HCT116 (cell line): ENCODE measurements around the gene FAF2. TPM values are rescaled to one million over a fixed set of nuclear protein-coding genes. Genes with fewer than 3 reads are reported as not detected.

Experiments used
- ATAC-seq: fragments of 200-7000 bp; cut with Tn5 transposase; 2 replicates; pipeline ENCODE4 v1.9.1; 2020; ENCODE audit warnings: mild to moderate bottlenecking, moderate library complexity
- BruUV-seq: library from RNA; stranded (reverse); fragments of 400-500 nt; replicated peaks from 2 replicates; lab custom pipeline; 2021; lab: Mats Ljungman, UMichigan
- CTCF ChIA-PET: fragments of 300-600 bp; sonication (Branson Sonifier 250); formaldehyde crosslinking; loops from one replicate; lab custom pipeline; 2021; ENCODE audit warnings: antibody characterized with exemption; lab: Charles Lee
- POLR2A ChIA-PET: fragments of 300-600, 350-600 bp; sonication (Branson Sonifier 250); formaldehyde crosslinking; loops from one replicate; lab custom pipeline; 2021; ENCODE audit warnings: antibody characterized with exemption; lab: Charles Lee
- RAD21 ChIA-PET, 2 experiments: fragments of 300-600 bp; sonication (Branson Sonifier 250); formaldehyde crosslinking; loops; one replicate each; lab custom pipeline; 2023; ENCODE audit warnings: low total read pairs in 2 of 2; ENCODE audit not compliant: uncharacterized antibody in 2 of 2, unreplicated experiment in 2 of 2, low non-redundant PET in 1 of 2; lab: Charles Lee
- DNase-seq: peaks from one replicate; pipeline ENCODE4 v3.0.0-alpha.2; 2010; ENCODE audit warnings: low read depth, low spot score
- H2AFZ ChIP-seq: fragments of 200-600 bp; shearing (Covaris generic), sonication (generic); 2 replicates; pipeline ENCODE4 v1.6.1; 2017; ENCODE audit warnings: low read depth, mixed run types, mixed read lengths, antibody characterized with exemption, low read length; ENCODE audit not compliant: poor library complexity, severe bottlenecking
- H3K27ac ChIP-seq: 2 replicates; pipeline ENCODE4 v1.5.1; 2012; ENCODE audit warnings: low read depth, low read length
- H3K27me3 ChIP-seq: fragments of 200-600 bp; sonication (generic); 2 replicates; pipeline ENCODE4 v1.6.1; 2016; ENCODE audit warnings: mixed run types, low read length, mixed read lengths; ENCODE audit not compliant: insufficient read depth
- H3K36me3 ChIP-seq, 2 experiments: fragments of 200-500 bp in 1 of 2; fragments of 200-600 bp in 1 of 2; sonication (Bioruptor generic) in 1 of 2; sonication (generic) in 1 of 2; 2 replicates each; pipeline versions ENCODE4 v1.5.1 to v1.6.1; 2014 to 2016; ENCODE audit warnings: low read length in 2 of 2, inconsistent platforms in 1 of 2, mixed read lengths in 1 of 2, mixed run types in 1 of 2; ENCODE audit not compliant: insufficient read depth in 2 of 2, control insufficient read depth in 1 of 2
- H3K4me1 ChIP-seq, 2 experiments: fragments of 200-600 bp in 1 of 2; sonication (generic) in 1 of 2; 2 replicates each; pipeline versions ENCODE4 v1.5.1 to v1.6.1; 2012 to 2017; ENCODE audit warnings: low read length in 2 of 2, inconsistent platforms in 1 of 2, mild to moderate bottlenecking in 1 of 2, mixed read lengths in 1 of 2, mixed run types in 1 of 2, moderate library complexity in 1 of 2; ENCODE audit not compliant: insufficient read depth in 2 of 2, control insufficient read depth in 1 of 2
- H3K4me2 ChIP-seq: fragments of 200-600 bp; sonication (generic); 2 replicates; pipeline ENCODE4 v1.6.1; 2017; ENCODE audit warnings: mixed run types, low read length, mixed read lengths
- H3K4me3 ChIP-seq, 2 experiments: fragments of 200-600 bp in 1 of 2; sonication (generic) in 1 of 2; replicated peaks in 1 of 2; 2 replicates each; pipeline ENCODE4 v1.5.1; 2011 to 2016; ENCODE audit warnings: low read length in 2 of 2, control low read depth in 1 of 2, low read depth in 1 of 2, mild to moderate bottlenecking in 1 of 2, mixed read lengths in 1 of 2, mixed run types in 1 of 2
- H3K79me2 ChIP-seq: fragments of 200-600 bp; sonication (generic); 2 replicates; pipeline ENCODE4 v1.6.1; 2017; ENCODE audit warnings: mild to moderate bottlenecking, mixed run types, low read length, moderate library complexity, mixed read lengths; ENCODE audit not compliant: insufficient read depth
- H3K9ac ChIP-seq: fragments of 200-600 bp; sonication (generic); 2 replicates; pipeline ENCODE4 v1.6.1; 2016; ENCODE audit warnings: low read length, mixed read lengths
- H3K9me2 ChIP-seq: fragments of 200-600 bp; sonication (generic), shearing (Covaris generic); 2 replicates; pipeline ENCODE4 v1.6.1; 2017; ENCODE audit warnings: mixed run types, mild to moderate bottlenecking, moderate library complexity; ENCODE audit not compliant: insufficient read depth
- H3K9me3 ChIP-seq, 2 experiments: fragments of 200-500 bp in 1 of 2; fragments of 200-600 bp in 1 of 2; sonication (Bioruptor generic) in 1 of 2; sonication (generic) in 1 of 2; 2 replicates each; pipeline ENCODE4 v1.6.1; 2014 to 2017; ENCODE audit warnings: low read length in 2 of 2, mixed read lengths in 2 of 2, inconsistent platforms in 1 of 2, low read depth in 1 of 2, mild to moderate bottlenecking in 1 of 2, mixed run types in 1 of 2, moderate library complexity in 1 of 2; ENCODE audit not compliant: control insufficient read depth in 1 of 2, insufficient read depth in 1 of 2
- H4K20me1 ChIP-seq: fragments of 200-600 bp; sonication (generic), shearing (Covaris generic); 2 replicates; pipeline ENCODE4 v1.6.1; 2017; ENCODE audit warnings: mixed run types, mild to moderate bottlenecking, moderate library complexity; ENCODE audit not compliant: insufficient read depth
- ATF3 ChIP-seq: IDR thresholded peaks from 2 replicates; pipeline ENCODE4 v1.6.1; 2012
- CEBPB ChIP-seq: IDR thresholded peaks from 2 replicates; pipeline ENCODE4 v1.6.1; 2012; ENCODE audit warnings: low read depth
- EGR1 ChIP-seq: IDR thresholded peaks from 2 replicates; pipeline ENCODE4 v1.6.1; 2012; ENCODE audit warnings: low read depth
- ELF1 ChIP-seq: IDR thresholded peaks from 2 replicates; pipeline ENCODE4 v1.6.1; 2012; ENCODE audit warnings: low read depth, borderline replicate concordance
- EZH2 ChIP-seq: fragments of 200-600 bp; sonication (generic); IDR thresholded peaks from 2 replicates; pipeline ENCODE4 v1.6.1; 2017; ENCODE audit warnings: antibody characterized with exemption, mixed run types
- EZH2phosphoT487 ChIP-seq: fragments of 200-600 bp; IDR thresholded peaks from 2 replicates; pipeline ENCODE4 v1.6.1; 2018; ENCODE audit warnings: antibody characterized with exemption, borderline replicate concordance
- JUND ChIP-seq: IDR thresholded peaks from 2 replicates; pipeline ENCODE4 v1.6.1; 2012
- MAX ChIP-seq: IDR thresholded peaks from 2 replicates; pipeline ENCODE4 v1.6.1; 2012
- POLR2A ChIP-seq: IDR thresholded peaks from 2 replicates; pipeline ENCODE4 v1.7.0; 2011; ENCODE audit warnings: borderline replicate concordance; ENCODE audit not compliant: insufficient read depth, insufficient read length; ENCODE audit errors: extremely low read depth
- POLR2AphosphoS5 ChIP-seq: IDR thresholded peaks from 2 replicates; pipeline ENCODE4 v1.6.1; 2011; ENCODE audit warnings: mild to moderate bottlenecking, low read depth, low read length, moderate library complexity
- RAD21 ChIP-seq: IDR thresholded peaks from 2 replicates; pipeline ENCODE4 v1.6.1; 2012; ENCODE audit warnings: low read depth, mild to moderate bottlenecking
- SP1 ChIP-seq: IDR thresholded peaks from 2 replicates; pipeline ENCODE4 v1.6.1; 2012; ENCODE audit warnings: low read depth
- SRF ChIP-seq: IDR thresholded peaks from 2 replicates; pipeline ENCODE4 v1.6.1; 2012; ENCODE audit warnings: low read depth
- TCF7L2 ChIP-seq: IDR thresholded peaks from 2 replicates; pipeline ENCODE4 v1.7.0; 2011; ENCODE audit warnings: borderline replicate concordance, inconsistent platforms; ENCODE audit not compliant: insufficient read depth, insufficient read length; ENCODE audit errors: extremely low read depth
- YY1 ChIP-seq: IDR thresholded peaks from 2 replicates; pipeline ENCODE4 v1.6.1; 2011; ENCODE audit warnings: low read length, low read depth, moderate library complexity, mild to moderate bottlenecking; ENCODE audit not compliant: insufficient replicate concordance; ENCODE audit errors: extremely low read depth
- ZBTB33 ChIP-seq: IDR thresholded peaks from 2 replicates; pipeline ENCODE4 v1.6.1; 2011; ENCODE audit warnings: mild to moderate bottlenecking, low read length, moderate library complexity; ENCODE audit not compliant: insufficient replicate concordance; ENCODE audit errors: extremely low read depth
- ZNF274 ChIP-seq: fragments of 200-500 bp; sonication (Bioruptor generic); IDR thresholded peaks from 2 replicates; pipeline ENCODE4 v1.6.1; 2014; ENCODE audit warnings: mild to moderate bottlenecking, low read depth, low read length, inconsistent platforms
- intact Hi-C: fragments of 100-400 bp; cut with micrococcal nuclease; formaldehyde crosslinking; loops from 2 replicates; pipeline ENCODE4 v1.10.0; 2022
- total RNA-seq: library from RNA; stranded (reverse); gene quantifications from one replicate; pipeline ENCODE4 v1.2.1, GENCODE V29; 2021; ENCODE audit not compliant: unreplicated experiment
- TF ChIP-seq, protein P1 (sequence below), 3 experiments: fragments of 200-600 bp in 1 of 3; sonication (generic) in 1 of 3; IDR thresholded peaks in 2 of 3; conservative IDR thresholded peaks in 1 of 3; 2 replicates each; pipeline ENCODE4 v1.5.1; 2012 to 2017; ENCODE audit warnings: low read depth in 2 of 3, low read length in 2 of 3, antibody characterized with exemption in 1 of 3, borderline replicate concordance in 1 of 3, control low read depth in 1 of 3, mild to moderate bottlenecking in 1 of 3, mixed read lengths in 1 of 3, mixed run types in 1 of 3, moderate library complexity in 1 of 3; ENCODE audit not compliant: insufficient read depth in 1 of 3

The FAF2 gene
- total RNA-seq, 1 experiment from 2014 or later: 51.9 TPM

GRCh38 chr5:176420972-176421544 lies 27.1 kb upstream of the FAF2 start:
- intact Hi-C loops: no loop called here
- DNase-seq: no peak
- no peak overlapping the region for H2AFZ ChIP-seq
- H3K36me3 ChIP-seq: no peaks in the 10 kb centered on the region
- no peak overlapping the region for H3K27ac ChIP-seq
- H3K4me2 ChIP-seq: no peak overlapping the region
- H3K4me3 ChIP-seq: no peak overlapping the region
- ChIA-PET CTCF (no interaction called here), POLR2A (no interaction called here), RAD21 (no interaction called here)
- TF ChIP-seq MAX (no peak), EGR1 (no peak), CEBPB (no peak), ZNF274 (no peak), RAD21 (no peak), ATF3 (no peak), JUND (no peak), EZH2phosphoT487 (no peak), POLR2AphosphoS5 (no peak), ELF1 (no peak), EZH2 (no peak), POLR2A (no peak), SP1 (no peak), TCF7L2 (no peak), ZBTB33 (no peak), YY1 (no peak), SRF (no peak)
- TF ChIP-seq, protein P1, sequence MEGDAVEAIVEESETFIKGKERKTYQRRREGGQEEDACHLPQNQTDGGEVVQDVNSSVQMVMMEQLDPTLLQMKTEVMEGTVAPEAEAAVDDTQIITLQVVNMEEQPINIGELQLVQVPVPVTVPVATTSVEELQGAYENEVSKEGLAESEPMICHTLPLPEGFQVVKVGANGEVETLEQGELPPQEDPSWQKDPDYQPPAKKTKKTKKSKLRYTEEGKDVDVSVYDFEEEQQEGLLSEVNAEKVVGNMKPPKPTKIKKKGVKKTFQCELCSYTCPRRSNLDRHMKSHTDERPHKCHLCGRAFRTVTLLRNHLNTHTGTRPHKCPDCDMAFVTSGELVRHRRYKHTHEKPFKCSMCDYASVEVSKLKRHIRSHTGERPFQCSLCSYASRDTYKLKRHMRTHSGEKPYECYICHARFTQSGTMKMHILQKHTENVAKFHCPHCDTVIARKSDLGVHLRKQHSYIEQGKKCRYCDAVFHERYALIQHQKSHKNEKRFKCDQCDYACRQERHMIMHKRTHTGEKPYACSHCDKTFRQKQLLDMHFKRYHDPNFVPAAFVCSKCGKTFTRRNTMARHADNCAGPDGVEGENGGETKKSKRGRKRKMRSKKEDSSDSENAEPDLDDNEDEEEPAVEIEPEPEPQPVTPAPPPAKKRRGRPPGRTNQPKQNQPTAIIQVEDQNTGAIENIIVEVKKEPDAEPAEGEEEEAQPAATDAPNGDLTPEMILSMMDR (IDR thresholded peaks at IDR 0.05 in 2 of 3, conservative IDR thresholded peaks at IDR 0.05 in 1 of 3; ENCODE audit: borderline replicate concordance in 1 of 3, insufficient read depth in 1 of 3, low read depth in 2 of 3, low read length in 2 of 3): no peak
- H4K20me1 ChIP-seq: no peaks in the 10 kb centered on the region
- H3K9me3 ChIP-seq: peaks cover 0 to 3% of the 10 kb centered on the region in 2 experiments; a peak in 1 of 4 replicates
- BruUV-seq: no TSS peak
- no peaks in the 10 kb centered on the region for H3K27me3 ChIP-seq
- H3K79me2 ChIP-seq: peaks cover under 1% of the 10 kb centered on the region; the same call in 1 of the 2 replicates
- ATAC-seq: no peak
- H3K4me1 ChIP-seq: peaks cover 6 to 17% of the 10 kb centered on the region in 2 experiments
- no peaks in the 10 kb centered on the region for H3K9me2 ChIP-seq
- H3K9ac ChIP-seq: no peak overlapping the region
